GM19452 (cell line): ENCODE results near the gene PRKCH.

Experiments
- ATAC-seq: cut with Tn5 transposase; IDR thresholded peaks from one replicate; pipeline ENCODE4 v1.9.1; 2021; ENCODE audit not compliant: unreplicated experiment

The PRKCH gene

GRCh38 chr14:61540931-61541330 is 219.6 kb downstream of the PRKCH start:
- no peak for ATAC-seq

GRCh38 chr14:61542848-61543790 is 221.7 kb downstream of the PRKCH start:
- ATAC-seq: no peak

GRCh38 chr14:61543946-61544345 is 222.6 kb downstream of the PRKCH start:
- no peak for ATAC-seq

- no peak for ATAC-seq
These were observed 223.3 kb downstream of the PRKCH start for GRCh38 chr14:61544448-61545330.

- no peak for ATAC-seq
These were observed 224.5 kb downstream of the PRKCH start for GRCh38 chr14:61545726-61546455.

GRCh38 chr14:61547186-61548069 is 226.0 kb downstream of the PRKCH start:
- ATAC-seq: no peak

GRCh38 chr14:61549425-61549824 is 228.0 kb downstream of the PRKCH start:
- ATAC-seq: no peak

GRCh38 chr14:61551384-61551783 is 230.0 kb downstream of the PRKCH start:
- ATAC-seq: no peak

GRCh38 chr14:61552241-61552640 is 230.9 kb downstream of the PRKCH start:
- ATAC-seq: no peak

- no peak for ATAC-seq
These were observed 232.6 kb downstream of the PRKCH start for GRCh38 chr14:61553730-61554641.

- ATAC-seq: no peak
These were observed 233.9 kb downstream of the PRKCH start for GRCh38 chr14:61555056-61555838.

- no peak for ATAC-seq
These were observed 235.1 kb downstream of the PRKCH start for GRCh38 chr14:61556455-61556854.

GRCh38 chr14:61557262-61557661 is 235.9 kb downstream of the PRKCH start:
- no peak for ATAC-seq

- no peak for ATAC-seq
These were observed 236.5 kb downstream of the PRKCH start for GRCh38 chr14:61557854-61558253.

GRCh38 chr14:61558271-61558670 is 236.9 kb downstream of the PRKCH start:
- ATAC-seq: no peak

GRCh38 chr14:61559641-61560201 is 238.3 kb downstream of the PRKCH start:
- ATAC-seq: no peak

- no peak for ATAC-seq
These were observed 238.9 kb downstream of the PRKCH start for GRCh38 chr14:61560323-61560722.

- no peak for ATAC-seq
These were observed 239.7 kb downstream of the PRKCH start for GRCh38 chr14:61561104-61561503.
